Measurements from ENCODE around the gene SLC26A6.

The SLC26A6 gene

GRCh38 chr3:48581621-48582481 is 53.4 kb downstream of the SLC26A6 start:
- Mint-ChIP-seq H3K36me3 (ENCODE audit: insufficient read depth) (no peaks in the 10 kb centered on the region), H3K4me1 (ENCODE audit: low read depth in 2 of 2) (no peaks in the 10 kb centered on the region), H3K9me3 (no peaks in the 10 kb centered on the region), H3K27ac (no peak overlapping the region), H3K4me3 (no peak overlapping the region), H3K27me3 (peaks cover 2 to 20% of the 10 kb centered on the region in 2 donors)
- DNase-seq (no peak), ATAC-seq (replicated peaks) (no peak)

DNA sequence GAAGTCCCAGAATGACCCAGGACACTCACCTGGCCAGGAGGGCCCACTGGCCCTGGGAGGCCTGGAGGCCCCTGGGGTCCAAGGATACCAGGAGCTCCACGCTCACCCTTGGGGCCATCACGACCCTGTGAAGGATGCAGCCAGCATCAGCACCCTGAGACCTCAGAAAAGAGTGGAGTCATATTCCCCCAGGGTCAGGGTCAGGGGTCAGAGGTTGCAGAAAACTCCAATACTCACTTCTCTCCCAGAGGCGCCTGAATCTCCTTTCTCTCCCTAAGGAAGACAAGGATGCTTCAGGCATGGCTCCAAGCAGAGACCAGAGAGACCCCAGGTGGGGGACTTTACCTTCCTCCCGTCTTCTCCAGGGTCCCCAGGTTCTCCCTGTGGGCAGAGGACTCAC is 58.6 kb downstream of the SLC26A6 start:
- Mint-ChIP-seq H3K27ac (no peak overlapping the region), H3K27me3 (peaks cover 0 to 8% of the 10 kb centered on the region in 2 donors), H3K4me3 (no peak overlapping the region), H3K4me1 (ENCODE audit: low read depth in 2 of 2) (no peaks in the 10 kb centered on the region), H3K9me3 (no peaks in the 10 kb centered on the region), H3K36me3 (ENCODE audit: insufficient read depth) (no peaks in the 10 kb centered on the region)
- ATAC-seq (replicated peaks) (no peak), DNase-seq (no peak)
